Stimulated activated naive CD8-positive, alpha-beta T cell treated with anti-CD3 and anti-CD28 coated beads, Interleukin-15, Interleukin-2, amounts not matched to agents 100 ng/mL and 50 ng/mL, for 24 hours (primary cell): ENCODE data around the gene SLC35D2.

Experiments used
- H3K27ac Mint-ChIP-seq: one replicate; pipeline ENCODE4 v1.8.0; 2021; ENCODE audit warnings: mild to moderate bottlenecking, mixed read lengths
- H3K27me3 Mint-ChIP-seq: one replicate; pipeline ENCODE4 v1.8.0; 2021; ENCODE audit warnings: mixed read lengths
- H3K36me3 Mint-ChIP-seq: one replicate; pipeline ENCODE4 v1.8.0; 2021; ENCODE audit warnings: low read depth, mixed read lengths
- H3K4me1 Mint-ChIP-seq: one replicate; pipeline ENCODE4 v1.8.0; 2021; ENCODE audit warnings: low read depth, mixed read lengths
- H3K4me3 Mint-ChIP-seq: one replicate; pipeline ENCODE4 v1.8.0; 2021; ENCODE audit warnings: mild to moderate bottlenecking, mixed read lengths
- H3K9me3 Mint-ChIP-seq: one replicate; pipeline ENCODE4 v1.8.0; 2021; ENCODE audit warnings: mixed read lengths

Gene SLC35D2

DNA sequence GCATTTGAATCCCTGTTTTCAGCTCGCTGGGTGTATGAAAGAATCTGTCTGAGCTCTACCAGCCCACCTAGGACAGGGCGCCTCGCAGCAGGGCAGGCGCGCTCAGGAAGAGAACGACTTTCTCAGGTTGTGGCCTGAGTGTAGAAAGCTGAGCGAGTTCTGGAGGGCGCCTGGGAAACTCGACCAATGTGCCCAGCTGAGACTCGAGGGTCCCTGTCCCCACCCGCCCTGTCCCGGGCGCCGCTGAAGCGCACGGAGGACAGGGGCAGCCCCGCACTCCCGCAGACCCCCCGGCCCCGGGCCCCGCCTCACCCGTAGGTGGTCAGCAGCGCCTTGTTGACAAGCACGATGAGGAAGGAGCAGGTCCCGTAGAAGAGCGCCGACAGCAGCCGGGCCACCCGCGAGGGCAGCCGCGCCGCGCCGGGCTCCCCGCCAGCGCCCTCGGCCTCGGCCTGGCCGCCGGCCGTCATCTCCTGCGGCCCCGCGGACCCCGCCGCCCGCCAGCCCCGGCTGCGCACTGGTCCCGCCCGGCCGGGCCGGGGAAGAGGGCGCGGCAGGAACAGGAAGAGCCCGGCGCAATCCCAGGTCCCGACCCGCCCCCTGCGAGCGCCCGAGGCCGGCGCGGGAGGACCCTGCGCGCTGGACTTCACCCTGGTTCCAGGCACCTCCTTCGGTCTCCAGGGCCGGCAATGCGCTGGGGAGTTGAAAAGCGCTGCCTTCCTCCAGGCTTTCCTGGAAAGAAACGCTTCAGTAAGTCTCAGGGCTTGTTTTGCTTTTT lies at the start of gene SLC35D2:
SLC35D2 (minus strand) TSS at position 547 of the 778 bp plus-strand sequence; CDS start at position 470, 77 bp downstream.
- Mint-ChIP-seq H3K9me3 (no peaks in the 10 kb centered on the region), H3K27ac (peak within 1 kb of the TSS; percentile 52), H3K4me3 (peak within 1 kb of the TSS; percentile 77), H3K36me3 (peaks cover 36% of the 10 kb centered on the region), H3K4me1 (peaks cover 29% of the 10 kb centered on the region), H3K27me3 (no peaks in the 10 kb centered on the region)

DNA sequence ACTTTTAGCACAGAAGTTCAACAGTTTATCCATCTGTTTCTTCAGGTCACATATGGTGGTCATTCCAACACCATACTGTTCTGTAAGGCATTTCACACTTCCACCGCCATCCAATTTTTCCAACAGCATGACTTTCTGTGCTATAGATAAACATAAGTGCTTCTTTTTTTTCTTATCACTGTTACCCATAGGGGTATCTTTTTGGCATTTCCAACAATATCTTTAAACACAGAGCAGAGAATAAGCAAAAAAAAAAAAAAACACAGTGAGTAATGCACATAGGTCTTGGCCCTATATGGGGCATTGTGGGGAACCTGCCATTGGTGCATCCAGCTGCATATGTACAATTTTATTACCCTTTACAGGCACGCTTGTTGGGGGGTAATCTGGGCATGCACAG lies 46.9 kb upstream of the SLC35D2 start:
- Mint-ChIP-seq H3K9me3 (no peaks in the 10 kb centered on the region), H3K36me3 (no peaks in the 10 kb centered on the region), H3K27ac (no peak overlapping the region), H3K27me3 (peaks cover 8% of the 10 kb centered on the region), H3K4me1 (peaks cover 7% of the 10 kb centered on the region), H3K4me3 (no peak overlapping the region)

DNA sequence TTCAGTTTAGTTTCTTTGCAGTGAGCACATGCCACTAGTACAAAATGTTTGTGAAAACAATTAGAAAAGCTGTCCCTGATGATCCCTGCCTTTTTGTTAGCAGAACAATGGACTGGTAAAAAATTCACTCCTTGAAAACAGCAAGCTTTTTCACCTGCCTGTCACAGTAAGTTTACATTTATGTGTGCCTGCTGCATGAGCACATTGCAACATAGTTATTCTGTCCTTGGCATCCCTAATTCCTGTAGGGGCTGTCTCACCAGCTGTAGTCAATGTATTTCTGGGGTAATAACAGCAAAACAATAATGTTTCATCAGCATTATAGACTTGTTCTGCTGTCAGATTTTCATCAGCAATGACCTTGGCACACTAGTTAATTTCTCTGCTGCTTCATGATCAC lies 46.2 kb upstream of the SLC35D2 start:
- Mint-ChIP-seq H3K9me3 (no peaks in the 10 kb centered on the region), H3K36me3 (no peaks in the 10 kb centered on the region), H3K27me3 (peaks cover 8% of the 10 kb centered on the region), H3K27ac (no peak overlapping the region), H3K4me3 (no peak overlapping the region), H3K4me1 (peaks cover 9% of the 10 kb centered on the region)

DNA sequence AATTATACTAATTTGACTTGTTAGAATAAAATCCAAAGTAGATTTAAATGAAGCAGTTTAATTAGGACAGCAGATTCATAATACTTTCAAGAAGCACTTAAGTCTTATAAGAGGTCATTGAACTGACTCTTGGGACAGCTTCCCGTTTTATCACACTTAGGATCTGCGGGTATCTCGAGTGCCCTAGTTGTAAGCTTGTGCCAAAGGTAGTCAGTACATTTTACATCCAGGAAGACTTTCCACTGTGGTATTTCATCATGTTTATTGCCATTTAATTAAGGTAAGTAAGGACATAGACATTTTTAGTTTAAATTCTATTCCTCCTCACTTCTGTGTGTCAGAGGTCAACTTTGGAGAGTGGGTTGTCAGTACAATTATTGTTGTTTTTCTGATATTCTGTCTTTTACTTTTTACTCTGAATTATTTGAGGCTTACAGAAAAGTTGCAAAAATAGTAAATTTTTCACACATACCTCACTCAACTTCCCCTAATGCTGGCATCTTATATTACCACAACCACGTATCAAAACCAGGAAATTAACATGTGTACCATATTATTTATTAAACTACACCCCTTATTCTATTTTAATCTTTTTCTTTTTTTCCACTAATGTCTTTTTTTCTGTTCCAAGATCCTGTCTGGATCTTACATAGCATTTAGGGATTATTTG lies 42.1 kb upstream of the SLC35D2 start:
- Mint-ChIP-seq H3K27me3 (no peaks in the 10 kb centered on the region), H3K4me3 (no peak overlapping the region), H3K36me3 (no peaks in the 10 kb centered on the region), H3K27ac (no peak overlapping the region), H3K4me1 (peaks cover 16% of the 10 kb centered on the region), H3K9me3 (no peaks in the 10 kb centered on the region)

DNA sequence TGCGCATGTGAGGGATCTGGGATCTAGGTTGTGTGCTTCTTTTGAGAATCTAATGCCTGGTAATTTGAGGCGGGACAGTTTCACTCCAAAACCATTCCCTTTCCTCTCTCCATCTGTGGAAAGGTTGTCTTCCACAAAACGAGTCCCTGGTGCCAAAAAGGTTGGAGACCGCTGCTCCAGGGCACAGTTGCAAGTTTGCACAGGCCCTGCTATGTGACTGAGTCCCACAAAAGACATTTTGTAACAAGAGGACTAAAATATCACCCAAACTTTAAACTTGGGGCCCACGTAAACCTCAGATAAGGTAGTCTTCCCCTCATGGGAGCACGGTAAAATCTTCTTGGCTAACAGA lies 40.5 kb upstream of the SLC35D2 start:
- no peak overlapping the region for H3K27ac Mint-ChIP-seq
- H3K4me3 Mint-ChIP-seq, result no peak overlapping the region
- H3K4me1 Mint-ChIP-seq, result peaks cover 31% of the 10 kb centered on the region
- H3K36me3 Mint-ChIP-seq, result no peaks in the 10 kb centered on the region
- no peaks in the 10 kb centered on the region for H3K27me3 Mint-ChIP-seq
- no peaks in the 10 kb centered on the region for H3K9me3 Mint-ChIP-seq

DNA sequence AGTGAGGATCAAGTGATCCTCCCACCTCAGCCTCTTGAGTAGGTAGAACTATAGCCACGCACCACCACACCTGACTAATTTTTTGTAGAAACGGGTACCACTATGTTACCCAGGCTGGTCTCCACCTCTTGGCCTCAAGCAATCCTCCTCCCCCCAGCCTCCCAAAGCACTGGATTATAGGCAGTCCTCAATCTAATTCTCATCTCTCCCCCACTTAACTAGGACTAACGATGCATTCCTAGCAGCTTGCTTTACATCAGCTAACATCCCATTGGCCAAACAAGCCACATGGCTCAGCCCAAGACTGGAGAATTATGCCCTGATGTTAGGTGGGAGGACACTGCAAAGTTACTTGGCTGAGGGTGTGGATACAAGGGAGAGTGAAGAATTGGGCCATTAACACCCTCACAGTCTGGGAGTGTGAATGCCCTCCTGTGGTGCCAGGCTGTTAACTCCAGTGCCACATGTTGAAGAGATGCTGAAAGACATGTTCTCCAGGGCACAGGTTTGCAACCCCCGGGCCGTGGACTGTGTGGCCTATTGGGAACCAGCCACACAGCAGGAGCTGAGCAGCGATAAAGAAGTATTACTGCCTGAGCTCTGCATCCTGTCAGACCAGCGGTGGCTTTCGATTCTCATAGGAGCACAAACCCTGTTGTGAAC lies 39.9 kb upstream of the SLC35D2 start:
- Mint-ChIP-seq H3K27ac (no peak overlapping the region), H3K4me3 (no peak overlapping the region), H3K4me1 (peaks cover 31% of the 10 kb centered on the region), H3K27me3 (no peaks in the 10 kb centered on the region), H3K9me3 (no peaks in the 10 kb centered on the region), H3K36me3 (no peaks in the 10 kb centered on the region)

DNA sequence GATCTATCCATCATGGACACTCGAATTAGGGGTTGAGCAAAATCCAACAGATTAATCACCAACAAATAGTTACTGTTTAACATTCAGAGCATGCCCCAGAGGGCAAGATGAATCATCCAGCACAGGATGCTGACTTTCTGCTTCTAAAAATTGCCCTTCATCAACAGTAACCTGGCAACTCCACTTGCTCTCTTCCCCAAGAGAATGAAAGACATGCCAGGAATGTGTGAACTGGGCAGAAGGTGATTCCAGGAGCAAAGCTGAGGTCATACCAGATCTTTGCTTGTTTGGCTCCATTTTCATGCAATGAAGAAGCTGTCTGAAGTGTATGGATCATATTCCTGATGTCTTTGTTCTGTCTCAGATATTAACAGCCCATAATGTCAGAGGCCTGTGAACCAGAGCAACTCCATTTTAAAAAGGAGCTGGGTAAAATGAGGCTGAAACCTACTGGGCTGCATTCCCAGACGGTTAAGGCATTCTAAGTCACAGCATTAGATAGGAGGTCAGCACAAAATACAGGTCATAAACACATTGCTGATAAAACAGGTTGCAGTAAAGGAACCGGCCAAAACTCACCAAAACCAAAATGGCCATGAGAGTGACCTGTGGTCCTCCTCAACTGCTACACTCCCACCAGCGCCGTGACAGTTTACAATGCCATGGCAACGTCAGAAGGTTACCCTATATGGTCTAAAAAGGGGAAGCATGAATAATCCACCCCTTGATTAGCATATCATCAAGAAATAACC lies 37.1 kb upstream of the SLC35D2 start:
- no peaks in the 10 kb centered on the region for H3K9me3 Mint-ChIP-seq
- peaks cover 40% of the 10 kb centered on the region for H3K4me1 Mint-ChIP-seq
- peaks cover 10% of the 10 kb centered on the region for H3K36me3 Mint-ChIP-seq
- peak overlapping the region; percentile 87 for H3K4me3 Mint-ChIP-seq
- H3K27ac Mint-ChIP-seq, result peak overlapping the region; percentile 68
- H3K27me3 Mint-ChIP-seq, result no peaks in the 10 kb centered on the region

DNA sequence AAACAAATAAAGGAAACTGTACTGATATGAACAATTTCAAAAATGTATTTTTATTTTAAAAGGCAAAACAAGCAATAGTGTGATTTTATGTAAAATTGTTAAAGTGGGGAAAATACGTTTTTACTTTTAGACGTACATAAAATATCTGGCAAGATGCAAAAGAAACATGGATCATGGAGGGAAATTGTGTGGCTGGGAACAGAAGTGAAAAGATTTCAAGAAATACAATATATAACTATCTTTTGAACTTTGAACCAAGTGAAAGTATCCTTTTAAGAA lies 36.1 kb upstream of the SLC35D2 start:
- H3K36me3 Mint-ChIP-seq, result peaks cover 10% of the 10 kb centered on the region
- no peaks in the 10 kb centered on the region for H3K9me3 Mint-ChIP-seq
- H3K4me3 Mint-ChIP-seq, result peak overlapping the region; percentile 87
- peaks cover 39% of the 10 kb centered on the region for H3K4me1 Mint-ChIP-seq
- H3K27me3 Mint-ChIP-seq, result no peaks in the 10 kb centered on the region
- H3K27ac Mint-ChIP-seq, result peak overlapping the region; percentile 68

DNA sequence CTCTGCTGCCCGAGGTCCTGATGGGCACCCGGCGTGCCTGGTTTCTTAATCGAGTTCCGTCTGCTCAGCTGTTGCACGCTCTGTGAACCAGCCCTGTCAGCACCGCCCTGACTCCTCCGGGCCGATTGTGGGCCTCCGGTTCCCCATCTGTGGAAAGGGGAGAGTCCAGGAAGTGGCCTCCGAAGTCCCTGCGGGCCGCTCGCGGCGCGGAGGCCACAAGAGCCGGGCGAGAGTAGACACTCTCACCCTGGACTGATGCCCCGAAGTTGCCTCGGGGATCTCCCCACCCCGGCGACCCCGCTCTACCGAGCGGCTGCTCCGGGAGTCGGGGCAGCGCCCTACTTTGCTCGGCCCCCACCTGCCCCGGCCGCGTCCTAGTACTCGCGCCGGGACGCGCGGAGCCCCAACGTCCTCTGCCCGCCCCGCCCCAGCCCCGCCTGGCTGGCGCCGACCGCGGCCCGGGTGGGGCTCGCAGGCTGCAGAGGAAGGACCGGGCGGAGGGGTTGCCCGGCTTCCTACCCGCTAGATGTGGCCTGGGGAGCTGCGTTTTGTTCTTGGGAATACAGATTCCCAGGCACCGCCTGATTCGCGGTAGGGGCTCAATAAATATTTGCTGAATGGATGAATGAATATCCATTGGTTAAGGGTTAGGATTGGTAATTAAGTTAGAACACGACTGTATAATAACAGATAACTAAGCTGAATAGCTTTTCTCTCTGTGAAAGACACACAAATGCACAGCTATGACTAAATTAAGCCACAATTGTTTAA lies 35.6 kb upstream of the SLC35D2 start:
- H3K4me1 Mint-ChIP-seq, result peaks cover 45% of the 10 kb centered on the region
- H3K4me3 Mint-ChIP-seq, result peak overlapping the region; percentile 87
- H3K27ac Mint-ChIP-seq, result peak overlapping the region; percentile 68
- no peaks in the 10 kb centered on the region for H3K27me3 Mint-ChIP-seq
- H3K36me3 Mint-ChIP-seq, result peaks cover 10% of the 10 kb centered on the region
- H3K9me3 Mint-ChIP-seq, result no peaks in the 10 kb centered on the region

DNA sequence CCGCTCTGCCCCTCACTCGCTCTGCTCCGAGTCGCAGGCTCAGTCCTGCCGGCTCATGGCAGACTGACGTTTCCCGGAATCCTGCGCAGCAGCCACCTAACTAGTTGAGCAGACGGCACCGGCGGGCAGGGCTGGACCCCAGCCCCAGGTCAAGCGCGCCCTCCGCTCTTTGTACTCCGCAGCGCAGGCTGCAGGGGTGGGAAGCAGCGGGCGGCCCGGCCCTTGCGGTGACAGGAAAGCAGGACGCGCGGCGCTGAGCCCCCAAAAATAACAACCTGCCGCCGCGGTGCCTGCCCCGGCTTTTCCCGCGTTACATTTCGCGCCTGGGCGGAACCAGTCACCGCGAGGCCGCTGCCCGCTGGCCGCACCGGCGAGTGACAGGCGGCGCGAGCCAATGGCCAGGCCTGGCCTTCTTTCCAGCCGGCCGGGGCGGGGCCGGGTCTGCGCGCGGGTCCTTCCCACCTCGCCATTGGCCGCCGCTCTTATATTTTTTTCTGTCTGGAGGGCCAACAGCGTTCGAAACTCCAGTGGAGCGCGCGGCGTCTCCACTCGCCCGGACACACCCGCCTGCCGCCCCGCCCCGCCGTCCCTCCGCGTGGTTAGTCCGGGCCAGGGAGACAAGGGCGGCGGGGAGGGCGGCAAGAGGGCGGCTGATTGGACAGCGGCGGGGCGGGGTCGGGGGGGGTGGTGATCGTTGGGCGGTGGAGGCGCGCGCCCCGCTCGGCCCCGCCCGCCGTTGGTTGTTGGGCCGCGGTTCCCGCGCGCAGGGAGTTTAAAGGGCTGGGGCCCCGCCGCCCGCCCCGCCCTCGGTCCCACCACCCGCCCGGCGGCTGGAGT lies 34.8 kb upstream of the SLC35D2 start, which contains the start of gene ZNF367:
ZNF367 (minus strand) TSS at position 288 of the 837 bp plus-strand sequence. CDS start 338 bp downstream, outside the sequence.
- H3K27me3 Mint-ChIP-seq, result no peaks in the 10 kb centered on the region
- H3K4me1 Mint-ChIP-seq, result peaks cover 53% of the 10 kb centered on the region
- H3K36me3 Mint-ChIP-seq, result peaks cover 12% of the 10 kb centered on the region
- H3K9me3 Mint-ChIP-seq, result no peaks in the 10 kb centered on the region
- peak within 1 kb of the TSS; percentile 89 for H3K27ac Mint-ChIP-seq
- H3K4me3 Mint-ChIP-seq, result peak within 1 kb of the TSS; percentile 95

DNA sequence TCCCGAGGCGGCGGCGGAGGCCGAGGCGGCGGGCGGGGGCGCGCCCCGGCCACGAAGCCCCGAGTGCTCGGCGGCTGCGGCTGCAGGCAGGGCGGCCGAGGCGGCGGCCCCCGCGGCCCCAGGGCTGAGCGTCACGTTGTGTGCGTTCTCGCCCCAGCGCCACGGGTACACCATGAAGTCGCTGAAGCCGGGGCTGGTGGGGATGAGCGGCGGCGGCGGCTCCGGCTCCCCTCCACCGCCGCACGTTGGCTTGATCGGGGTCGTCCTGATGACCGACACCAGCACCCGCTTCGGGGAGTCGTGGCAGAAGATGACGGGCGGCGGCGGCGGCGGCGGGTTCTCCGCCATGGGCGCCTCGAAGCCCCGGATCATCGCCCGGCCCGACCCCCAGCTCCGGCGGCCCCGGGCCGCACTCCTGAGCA lies 34.2 kb upstream of the SLC35D2 start:
- H3K27ac Mint-ChIP-seq, result peak overlapping the region; percentile 86
- peak overlapping the region; percentile 87 for H3K4me3 Mint-ChIP-seq
- peaks cover 15% of the 10 kb centered on the region for H3K36me3 Mint-ChIP-seq
- H3K27me3 Mint-ChIP-seq, result no peaks in the 10 kb centered on the region
- no peaks in the 10 kb centered on the region for H3K9me3 Mint-ChIP-seq
- H3K4me1 Mint-ChIP-seq, result peaks cover 58% of the 10 kb centered on the region

DNA sequence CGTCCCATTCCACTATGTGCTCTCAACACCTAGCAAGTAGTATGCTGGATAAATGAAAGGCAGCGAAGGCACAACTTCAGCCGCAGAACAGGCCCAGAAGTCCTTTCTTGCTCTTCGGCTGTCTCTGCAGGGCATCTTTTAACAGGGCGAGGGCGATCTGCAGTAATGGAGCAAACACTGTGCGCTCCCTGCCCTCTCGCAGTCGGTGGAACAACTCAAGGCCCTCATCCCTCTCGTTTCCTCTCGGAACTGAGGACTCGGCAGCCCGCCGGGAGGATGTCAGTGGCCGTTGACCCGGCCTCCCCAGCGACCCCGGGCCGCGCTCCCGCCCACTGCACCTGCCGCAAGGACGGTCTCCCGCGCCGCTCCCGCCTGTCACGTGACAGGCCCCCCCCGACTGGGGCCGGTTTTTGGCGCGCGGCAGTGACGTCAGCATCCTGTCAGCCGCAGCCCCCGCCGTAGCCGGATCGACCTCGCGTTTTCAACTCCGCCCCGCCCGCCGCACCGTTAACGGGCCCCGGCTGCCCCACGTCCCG lies 33.6 kb upstream of the SLC35D2 start:
- H3K9me3 Mint-ChIP-seq, result no peaks in the 10 kb centered on the region
- H3K4me3 Mint-ChIP-seq, result peak overlapping the region; percentile 95
- peaks cover 19% of the 10 kb centered on the region for H3K36me3 Mint-ChIP-seq
- peak overlapping the region; percentile 89 for H3K27ac Mint-ChIP-seq
- peaks cover 62% of the 10 kb centered on the region for H3K4me1 Mint-ChIP-seq
- no peaks in the 10 kb centered on the region for H3K27me3 Mint-ChIP-seq
